H9 (cell line): Measurements from ENCODE around the gene PRUNE1. TPM values are rescaled to one million over a fixed set of nuclear protein-coding genes. Genes with fewer than 3 reads are reported as not detected.

Source experiments
- DNase-seq: peaks from one replicate; pipeline ENCODE4 v3.0.0-alpha.2; 2017
- H2AFZ ChIP-seq: one replicate; pipeline ENCODE4 v1.6.1; 2013; ENCODE audit warnings: mild to moderate bottlenecking, low read length, control low read depth, moderate library complexity
- H2AK5ac ChIP-seq: 2 replicates; pipeline ENCODE4 v1.6.1; 2013; ENCODE audit warnings: low read length, control low read depth, mixed read lengths; ENCODE audit not compliant: insufficient read length
- H2BK120ac ChIP-seq: one replicate; pipeline ENCODE4 v1.6.1; 2013; ENCODE audit warnings: low read depth, mild to moderate bottlenecking, low read length, control low read depth, inconsistent platforms; ENCODE audit not compliant: poor library complexity, severe bottlenecking
- H2BK12ac ChIP-seq: 2 replicates; pipeline ENCODE4 v1.6.1; 2013; ENCODE audit warnings: low read length, control low read depth, mixed read lengths, low read depth; ENCODE audit not compliant: insufficient read length
- H2BK15ac ChIP-seq: 2 replicates; pipeline ENCODE4 v1.6.1; 2013; ENCODE audit warnings: low read depth, low read length, control low read depth
- H2BK20ac ChIP-seq: one replicate; pipeline ENCODE4 v1.6.1; 2013; ENCODE audit warnings: low read depth, mild to moderate bottlenecking, low read length, control low read depth, inconsistent platforms; ENCODE audit not compliant: poor library complexity, severe bottlenecking
- H2BK5ac ChIP-seq: 2 replicates; pipeline ENCODE4 v1.6.1; 2013; ENCODE audit warnings: low read length, control low read depth, mixed read lengths; ENCODE audit not compliant: insufficient read length
- H3K14ac ChIP-seq: 2 replicates; pipeline ENCODE4 v1.6.1; 2013; ENCODE audit warnings: low read length, control low read depth; ENCODE audit not compliant: insufficient read depth
- H3K18ac ChIP-seq: 2 replicates; pipeline ENCODE4 v1.6.1; 2013; ENCODE audit warnings: low read depth, mild to moderate bottlenecking, mixed read lengths, low read length, control low read depth; ENCODE audit not compliant: insufficient read length
- H3K23ac ChIP-seq: 2 replicates; pipeline ENCODE4 v1.6.1; 2013; ENCODE audit warnings: low read length, control low read depth, mixed read lengths, low read depth; ENCODE audit not compliant: insufficient read length
- H3K23me2 ChIP-seq: 2 replicates; pipeline ENCODE4 v1.6.1; 2013; ENCODE audit warnings: low read depth, mild to moderate bottlenecking, mixed read lengths, low read length, control low read depth; ENCODE audit not compliant: insufficient read length, poor library complexity, severe bottlenecking
- H3K27ac ChIP-seq: 2 replicates; pipeline ENCODE4 v1.5.1; 2013; ENCODE audit warnings: low read length, control low read depth, mixed read lengths, low read depth; ENCODE audit not compliant: insufficient read length
- H3K27me3 ChIP-seq: 2 replicates; pipeline ENCODE4 v1.6.1; 2013; ENCODE audit warnings: low read length, control low read depth, inconsistent platforms; ENCODE audit not compliant: insufficient read depth
- H3K4ac ChIP-seq: 2 replicates; pipeline ENCODE4 v1.6.1; 2013; ENCODE audit warnings: low read depth, mild to moderate bottlenecking, control low read depth, inconsistent platforms, low read length, moderate library complexity
- H3K4me1 ChIP-seq: 2 replicates; pipeline ENCODE4 v1.6.1; 2013; ENCODE audit warnings: low read length, control low read depth, inconsistent platforms; ENCODE audit not compliant: insufficient read depth
- H3K4me2 ChIP-seq: 2 replicates; pipeline ENCODE4 v1.6.1; 2013; ENCODE audit warnings: low read length, control low read depth, mixed read lengths; ENCODE audit not compliant: insufficient read length, insufficient read depth
- H3K56ac ChIP-seq: 2 replicates; pipeline ENCODE4 v1.6.1; 2013; ENCODE audit warnings: low read depth, mild to moderate bottlenecking, mixed read lengths, low read length, control low read depth; ENCODE audit not compliant: insufficient read length
- H3K79me1 ChIP-seq: 2 replicates; pipeline ENCODE4 v1.6.1; 2013; ENCODE audit warnings: low read depth, mild to moderate bottlenecking, moderate library complexity, low read length, control low read depth, inconsistent platforms; ENCODE audit not compliant: insufficient read depth, poor library complexity, severe bottlenecking
- H3K79me2 ChIP-seq: 2 replicates; pipeline ENCODE4 v1.6.1; 2013; ENCODE audit warnings: low read length, control low read depth, inconsistent platforms; ENCODE audit not compliant: insufficient read depth
- H3K9ac ChIP-seq: 2 replicates; pipeline ENCODE4 v1.6.1; 2013; ENCODE audit warnings: low read length, control low read depth, mixed read lengths; ENCODE audit not compliant: insufficient read length; ENCODE audit errors: extremely low read depth
- H3K9me3 ChIP-seq: one replicate; pipeline ENCODE4 v1.6.1; 2013; ENCODE audit warnings: low read depth, low read length, inconsistent platforms; ENCODE audit not compliant: control insufficient read depth
- H3T11ph ChIP-seq: one replicate; pipeline ENCODE4 v1.6.1; 2013; ENCODE audit warnings: mild to moderate bottlenecking, low read length, control low read depth, inconsistent platforms
- H4K20me1 ChIP-seq: one replicate; pipeline ENCODE4 v1.6.1; 2013; ENCODE audit not compliant: control insufficient read depth, insufficient read length, insufficient read depth
- H4K5ac ChIP-seq: 2 replicates; pipeline ENCODE4 v1.6.1; 2013; ENCODE audit warnings: low read depth, mild to moderate bottlenecking, mixed read lengths, low read length, control low read depth; ENCODE audit not compliant: insufficient read length
- H4K8ac ChIP-seq: replicated peaks from 2 replicates; pipeline ENCODE4 v1.6.1; 2013; ENCODE audit warnings: low read length, control low read depth, mixed read lengths, low read depth; ENCODE audit not compliant: insufficient read length
- H4K91ac ChIP-seq: 2 replicates; pipeline ENCODE4 v1.6.1; 2013; ENCODE audit warnings: low read depth, mild to moderate bottlenecking, moderate library complexity, mixed read lengths, low read length, control low read depth; ENCODE audit not compliant: insufficient read length
- H3K27ac Mint-ChIP-seq, 3 experiments: 2 replicates in 2 of 3; 3 replicates in 1 of 3; pipeline ENCODE4 v1.8.0; 2020 to 2021; ENCODE audit warnings: mixed read lengths in 3 of 3, mild to moderate bottlenecking in 1 of 3, moderate library complexity in 1 of 3
- H3K27me3 Mint-ChIP-seq: 2 replicates; pipeline ENCODE4 v1.8.0; 2021; ENCODE audit warnings: low read depth, mild to moderate bottlenecking, moderate library complexity, mixed read lengths
- H3K36me3 Mint-ChIP-seq, 3 experiments: 2 replicates in 2 of 3; 3 replicates in 1 of 3; pipeline ENCODE4 v1.8.0; 2020 to 2021; ENCODE audit warnings: low read depth in 3 of 3, mixed read lengths in 3 of 3; ENCODE audit not compliant: insufficient read depth in 1 of 3
- H3K4me1 Mint-ChIP-seq, 2 experiments: 2 replicates each; pipeline ENCODE4 v1.8.0; 2020; ENCODE audit warnings: mixed read lengths in 2 of 2
- H3K4me3 Mint-ChIP-seq, 2 experiments: 2 replicates in 1 of 2; 3 replicates in 1 of 2; pipeline ENCODE4 v1.8.0; 2020 to 2021; ENCODE audit warnings: mild to moderate bottlenecking in 2 of 2, mixed read lengths in 2 of 2, moderate library complexity in 1 of 2
- H3K9me3 Mint-ChIP-seq, 2 experiments: 2 replicates in 1 of 2; 3 replicates in 1 of 2; pipeline ENCODE4 v1.8.0; 2020; ENCODE audit warnings: mild to moderate bottlenecking in 2 of 2, mixed read lengths in 2 of 2, moderate library complexity in 1 of 2
- CTCF ChIP-seq: fragments of 200-600 bp; sonication (generic); conservative IDR thresholded peaks from 3 replicates; pipeline ENCODE4 v1.8.0; 2021; ENCODE audit warnings: antibody characterized with exemption, mild to moderate bottlenecking
- WGBS: extraction: QIAGEN DNeasy Blood & Tissue Kit; methylation state at CpG from one replicate; pipeline ENCODE4 v1.1.7; 2013; ENCODE audit warnings: missing lambda C conversion rate, low lambda C conversion rate, mixed read lengths; ENCODE audit not compliant: insufficient read length; ENCODE audit errors: extremely low coverage; 5-methylcytosine and 5-hydroxymethylcytosine counted together
- total RNA-seq: library from RNA; stranded (reverse); gene quantifications from 2 replicates; pipeline ENCODE4 v1.2.1, GENCODE V29; 2021

The PRUNE1 gene
- total RNA-seq, 1 experiment from 2014 or later = 22.3 TPM

- Histone ChIP-seq H4K5ac (peak within 1 kb of the TSS; percentile 17), H2BK120ac (no peak within 1 kb of the TSS), H3K4me2 (peak within 1 kb of the TSS; percentile 71), H4K91ac (no peak within 1 kb of the TSS), H3K9ac (peak within 1 kb of the TSS; percentile 93), H3K23ac (no peak within 1 kb of the TSS), H2AK5ac (no peak within 1 kb of the TSS), H2BK5ac (no peak within 1 kb of the TSS), H2BK12ac (no peak within 1 kb of the TSS), H3T11ph (no peak within 1 kb of the TSS), H3K4me1 (no peaks in the 10 kb centered on the region), H3K56ac (peak within 1 kb of the TSS; percentile 27), H3K14ac (peak within 1 kb of the TSS; percentile 97), H4K8ac (no peak within 1 kb of the TSS), H3K23me2 (no peaks in the 10 kb centered on the region), H3K9me3 (no peaks in the 10 kb centered on the region), H3K18ac (peak within 1 kb of the TSS; percentile 97), H3K79me1 (no peaks in the 10 kb centered on the region), H3K79me2 (no peaks in the 10 kb centered on the region; the same call in 1 of the 2 replicates), H3K27me3 (no peaks in the 10 kb centered on the region), H4K20me1 (no peaks in the 10 kb centered on the region), H3K27ac (peak within 1 kb of the TSS; percentile 92), H3K4ac (no peak within 1 kb of the TSS; the same call in 1 of the 2 replicates), H2BK20ac (no peak within 1 kb of the TSS), H2AFZ (no peak within 1 kb of the TSS), H2BK15ac (no peak within 1 kb of the TSS)
- Mint-ChIP-seq H3K27ac (peak within 1 kb of the TSS; percentile 100), H3K4me1 (peaks cover 9 to 12% of the 10 kb centered on the region in 2 experiments), H3K27me3 (no peaks in the 10 kb centered on the region), H3K36me3 (peaks cover 10 to 20% (median 18%) of the 10 kb centered on the region in 3 experiments; a peak in 5 of 7 replicates), H3K4me3 (peak within 1 kb of the TSS; percentile 97 to 98), H3K9me3 (no peaks in the 10 kb centered on the region)
- peak; percentile 98 for TF ChIP-seq CTCF
- peak; percentile 93 for DNase-seq
- WGBS = no CpG with 5 or more reads among the region's 50 CpGs
Observed at GRCh38 chr1:151070474-151071276, 62.4 kb downstream of the PRUNE1 start, which contains the start of gene GABPB2. TSS of gene GABPB2 (plus strand) at chr1:151070761. CDS start at chr1:151088190, 17,429 bp downstream.
